Regular cardiac myocyte (primary cell): ENCODE results near the gene TRIM45. TPM values are rescaled to one million over a fixed set of nuclear protein-coding genes. Genes with fewer than 3 reads are reported as not detected.

Experiments
- total RNA-seq: library from RNA; depleted of rRNA; stranded (reverse); fragments of >200 nt; gene quantifications from 2 replicates; pipeline ENCODE4 v1.2.3, GENCODE V29; 2014

The TRIM45 gene
- 3.3 and 3.4 TPM in 2 replicates for total RNA-seq

DNA sequence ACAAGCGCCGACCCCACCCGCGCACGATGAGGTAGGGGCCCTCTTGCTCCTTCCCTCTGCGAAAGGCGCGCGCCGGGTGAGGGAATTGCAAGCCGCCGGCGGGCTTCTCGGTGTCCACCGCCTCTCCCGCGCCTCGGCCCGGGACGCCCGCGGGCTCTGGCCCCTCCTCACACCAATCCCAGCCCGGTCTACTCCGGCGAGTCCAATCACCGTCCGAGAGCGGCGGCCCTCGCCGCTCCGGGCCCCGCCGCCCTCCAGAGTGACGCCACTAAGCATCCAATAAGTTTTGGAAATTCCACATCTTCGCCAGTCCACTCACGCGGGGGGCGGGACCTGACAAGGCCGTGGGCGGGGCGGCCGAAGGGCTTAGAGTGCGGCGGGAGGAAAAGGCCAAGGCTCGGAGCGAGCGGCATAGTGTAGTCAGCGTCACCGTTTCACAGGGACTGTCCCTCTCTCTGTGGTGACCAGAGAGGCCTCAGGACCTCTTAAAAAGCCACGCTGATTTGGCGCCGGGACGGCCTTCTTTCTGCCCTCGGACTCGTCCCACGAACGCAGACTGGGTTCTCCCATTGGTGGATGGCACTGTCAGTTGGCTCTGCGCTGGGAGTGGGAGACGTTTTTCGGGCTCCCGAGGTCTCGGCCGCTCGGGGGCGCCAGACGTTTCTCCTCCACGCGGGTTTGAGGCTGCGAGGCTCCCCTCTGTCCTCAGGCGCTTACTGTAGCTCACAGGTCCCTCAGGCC is at the start of gene TRIM45:
TSS of gene TRIM45 (minus strand) at position 161 of the 741 bp plus-strand sequence. CDS start 548 bp downstream, outside the sequence.

Other genes starting within 250 kb of the TRIM45 start
- 31.4 and 74.1 TPM in 2 replicates for gene PTGFRN, start 211.8 kb downstream of the TRIM45 start, total RNA-seq
- gene CD101, start 120.0 kb downstream of the TRIM45 start, total RNA-seq, result under 0.01 TPM in 2 replicates
- gene TTF2, start 61.4 kb downstream of the TRIM45 start, total RNA-seq, result 17.8 and 18.2 TPM in 2 replicates
- gene VTCN1, start 89.2 kb upstream of the TRIM45 start, total RNA-seq, result not detected in 2 replicates
- gene MAN1A2, start 245.7 kb upstream of the TRIM45 start, total RNA-seq, result 50.4 and 68.2 TPM in 2 replicates